Measurements from ENCODE around the gene RANBP17.
"Not testable (repeated sequence)": the region's sequence is repeated elsewhere in the genome, so short reads cannot be mapped to it uniquely, and the experiment has no call there.

The RANBP17 gene

DNA sequence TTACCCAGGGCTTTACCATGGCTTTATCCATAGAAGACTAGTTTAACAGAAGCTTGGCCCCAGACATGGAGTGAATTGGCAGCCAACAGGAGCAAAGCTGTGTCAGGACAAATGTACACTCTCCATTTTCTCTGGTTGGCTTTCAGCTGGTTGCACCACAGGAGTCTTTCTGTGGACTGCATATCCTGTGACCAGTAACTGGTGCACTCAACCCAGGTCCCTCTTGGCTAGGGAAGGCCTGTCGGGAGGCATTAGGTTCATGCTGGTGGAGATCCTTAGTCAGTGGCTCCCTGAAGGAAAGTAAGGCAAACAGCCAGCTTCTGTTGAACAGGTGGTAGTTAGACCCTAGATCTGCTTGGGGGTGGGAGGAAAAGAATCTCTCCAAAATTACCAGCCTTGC is 300.3 kb downstream of the RANBP17 start:
- TF ChIP-seq, protein P1, sequence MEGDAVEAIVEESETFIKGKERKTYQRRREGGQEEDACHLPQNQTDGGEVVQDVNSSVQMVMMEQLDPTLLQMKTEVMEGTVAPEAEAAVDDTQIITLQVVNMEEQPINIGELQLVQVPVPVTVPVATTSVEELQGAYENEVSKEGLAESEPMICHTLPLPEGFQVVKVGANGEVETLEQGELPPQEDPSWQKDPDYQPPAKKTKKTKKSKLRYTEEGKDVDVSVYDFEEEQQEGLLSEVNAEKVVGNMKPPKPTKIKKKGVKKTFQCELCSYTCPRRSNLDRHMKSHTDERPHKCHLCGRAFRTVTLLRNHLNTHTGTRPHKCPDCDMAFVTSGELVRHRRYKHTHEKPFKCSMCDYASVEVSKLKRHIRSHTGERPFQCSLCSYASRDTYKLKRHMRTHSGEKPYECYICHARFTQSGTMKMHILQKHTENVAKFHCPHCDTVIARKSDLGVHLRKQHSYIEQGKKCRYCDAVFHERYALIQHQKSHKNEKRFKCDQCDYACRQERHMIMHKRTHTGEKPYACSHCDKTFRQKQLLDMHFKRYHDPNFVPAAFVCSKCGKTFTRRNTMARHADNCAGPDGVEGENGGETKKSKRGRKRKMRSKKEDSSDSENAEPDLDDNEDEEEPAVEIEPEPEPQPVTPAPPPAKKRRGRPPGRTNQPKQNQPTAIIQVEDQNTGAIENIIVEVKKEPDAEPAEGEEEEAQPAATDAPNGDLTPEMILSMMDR (conservative IDR thresholded peaks at IDR 0.05): no peak
- H3K27ac ChIP-seq: no peak overlapping the region

- H3K27ac ChIP-seq: no peak overlapping the region
- TF ChIP-seq, protein P1 (conservative IDR thresholded peaks at IDR 0.05): no peak; the same call in 1 of the 2 replicates
These were observed 300.8 kb downstream of the RANBP17 start for GRCh38 chr5:171162596-171162995.

DNA sequence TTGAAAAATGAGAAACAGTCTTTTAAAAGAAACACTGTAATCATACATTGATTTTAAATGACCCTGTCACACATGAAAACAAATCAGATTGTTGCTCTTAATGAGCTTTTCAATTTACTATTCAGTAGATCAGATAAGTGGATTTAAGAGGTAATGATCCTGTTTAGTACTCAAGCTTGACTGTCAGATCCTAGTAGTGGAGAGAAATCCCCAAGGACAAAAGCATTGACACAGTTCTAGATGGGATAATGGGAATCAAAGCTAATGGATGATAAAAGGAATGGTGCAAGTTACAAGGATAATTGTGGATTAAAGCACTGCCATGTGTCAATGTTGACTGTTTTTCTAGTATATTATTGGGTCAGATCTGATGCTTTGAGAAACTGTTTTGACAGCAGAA is 304.9 kb downstream of the RANBP17 start:
- TF ChIP-seq, protein P1 (conservative IDR thresholded peaks at IDR 0.05): no peak
- no peak overlapping the region for H3K27ac ChIP-seq

- H3K27ac ChIP-seq: no peak overlapping the region
- TF ChIP-seq, protein P1 (conservative IDR thresholded peaks at IDR 0.05): no peak
These were observed 306.4 kb downstream of the RANBP17 start for GRCh38 chr5:171168171-171168570.

- not testable (repeated sequence) for H3K27ac ChIP-seq
These were observed 313.1 kb downstream of the RANBP17 start for GRCh38 chr5:171174960-171175359.

DNA sequence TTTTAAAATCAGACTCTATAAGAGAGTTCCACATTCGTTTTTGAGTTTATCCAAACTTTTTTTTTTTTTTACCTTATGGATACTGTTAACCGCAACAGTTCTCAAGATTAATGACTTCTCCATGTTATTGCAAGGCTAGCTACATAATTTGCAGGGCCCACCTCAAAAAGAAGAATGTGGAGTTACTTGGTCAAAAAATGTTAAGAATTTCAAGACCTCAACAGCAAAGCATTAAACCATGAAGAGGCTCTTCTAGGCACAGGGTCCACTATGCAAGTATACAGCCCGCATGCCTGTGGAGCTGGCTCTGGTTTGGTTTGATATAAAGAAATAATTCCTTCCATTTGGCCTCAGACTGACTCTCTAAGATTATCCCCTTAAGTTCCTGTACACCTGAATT is 313.9 kb downstream of the RANBP17 start:
- H3K27ac ChIP-seq: no peak overlapping the region
- TF ChIP-seq, protein P1 (conservative IDR thresholded peaks at IDR 0.05): no peak

GRCh38 chr5:171178190-171178589 is 316.4 kb downstream of the RANBP17 start:
- not testable (repeated sequence) for H3K27ac ChIP-seq

DNA sequence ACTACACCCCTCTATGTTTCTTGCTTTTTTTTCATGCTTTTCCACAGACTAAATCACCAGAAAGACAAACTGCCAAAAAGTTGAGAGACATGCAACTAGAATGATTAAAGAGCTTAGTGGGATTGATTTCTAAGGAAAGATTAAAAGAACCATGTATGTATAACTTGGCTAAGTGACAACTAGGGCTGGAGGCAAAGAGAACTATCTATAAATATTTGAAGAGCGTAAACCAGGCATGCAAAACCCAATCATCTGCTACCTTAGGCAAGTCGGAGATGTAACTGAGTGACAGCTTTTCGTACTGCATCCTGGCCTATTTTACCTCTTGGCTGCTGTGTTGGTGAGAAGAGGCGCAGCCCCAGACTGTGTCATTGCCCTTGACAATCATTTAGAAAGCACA is 326.2 kb downstream of the RANBP17 start:
- H3K27ac ChIP-seq: peak overlapping the region; percentile 39; the same call in 1 of the 2 replicates
- TF ChIP-seq, protein P1 (conservative IDR thresholded peaks at IDR 0.05): no peak

- no peak overlapping the region for H3K27ac ChIP-seq
- TF ChIP-seq, protein P1 (conservative IDR thresholded peaks at IDR 0.05): no peak
These were observed 327.6 kb downstream of the RANBP17 start for GRCh38 chr5:171189442-171189841.
